ENCODE results near the gene CCDC102A. TPM values are rescaled to one million over a fixed set of nuclear protein-coding genes. Genes with fewer than 3 reads are reported as not detected.

The CCDC102A gene
- total RNA-seq, 6 donors from 2014 or later, result 8.2 to 41.9 (median 16.5) TPM

- ATAC-seq (ENCODE audit: low FRiP score in 2 of 2) (no peak), DNase-seq (no peak)
- TF ChIP-seq POLR2AphosphoS5 (IDR thresholded peaks at IDR 0.05), result no peak
- no peak for TF ChIP-seq POLR2A (IDR thresholded peaks at IDR 0.05)
- no peak for TF ChIP-seq EP300 (IDR thresholded peaks at IDR 0.05)
- TF ChIP-seq CTCF (IDR thresholded peaks at IDR 0.05), result no peak
- Histone ChIP-seq H3K27me3 (no peaks in the 10 kb centered on the region), H3K4me3 (no peak overlapping the region), H3K27ac (no peak overlapping the region), H3K4me1 (peaks cover 12 to 19% (median 14%) of the 10 kb centered on the region in 4 donors), H3K9me3 (no peaks in the 10 kb centered on the region), H3K36me3 (peaks cover 0 to 21% (median 10%) of the 10 kb centered on the region in 4 donors)
- WGBS, 2 donors, result 95 to 97% methylated on average over 6 of the region's 6 CpGs
Observed at GRCh38 chr16:57518922-57519321, 17.4 kb downstream of the CCDC102A start.

- peaks cover 16 to 23% (median 18%) of the 10 kb centered on the region in 4 donors for H3K4me1 ChIP-seq
- WGBS, 2 donors, result 91 to 94% methylated on average over 8 to 13 of the region's 13 CpGs
- H3K9me3 ChIP-seq, result no peaks in the 10 kb centered on the region
- peaks cover 0 to 21% (median 10%) of the 10 kb centered on the region in 4 donors for H3K36me3 ChIP-seq
- DNase-seq (no peak), ATAC-seq (ENCODE audit: low FRiP score in 2 of 2) (no peak)
- TF ChIP-seq POLR2A (IDR thresholded peaks at IDR 0.05) (no peak), EP300 (IDR thresholded peaks at IDR 0.05) (no peak), POLR2AphosphoS5 (IDR thresholded peaks at IDR 0.05) (no peak), CTCF (IDR thresholded peaks at IDR 0.05) (no peak)
- H3K27me3 ChIP-seq, result no peaks in the 10 kb centered on the region
- no peak overlapping the region for H3K4me3 ChIP-seq
- H3K27ac ChIP-seq, result no peak overlapping the region
Observed at GRCh38 chr16:57518520-57518919, 17.9 kb downstream of the CCDC102A start.

- no peaks in the 10 kb centered on the region for H3K9me3 ChIP-seq
- DNase-seq (no peak), ATAC-seq (ENCODE audit: low FRiP score in 2 of 2) (no peak)
- no peak overlapping the region for H3K27ac ChIP-seq
- no peak for TF ChIP-seq POLR2AphosphoS5 (IDR thresholded peaks at IDR 0.05)
- TF ChIP-seq CTCF (IDR thresholded peaks at IDR 0.05), result no peak
- TF ChIP-seq EP300 (IDR thresholded peaks at IDR 0.05), result no peak
- no peak for TF ChIP-seq POLR2A (IDR thresholded peaks at IDR 0.05)
- H3K36me3 ChIP-seq, result peaks cover 0 to 21% (median 10%) of the 10 kb centered on the region in 4 donors
- H3K4me1 ChIP-seq, result peaks cover 16 to 26% (median 23%) of the 10 kb centered on the region in 4 donors
- no peaks in the 10 kb centered on the region for H3K27me3 ChIP-seq
- 94 to 95% methylated on average over 30 to 31 of the region's 31 CpGs for WGBS, 2 donors
- no peak overlapping the region for H3K4me3 ChIP-seq
Observed at GRCh38 chr16:57517397-57518367, 18.7 kb downstream of the CCDC102A start.

GRCh38 chr16:57516773-57517172, 19.6 kb downstream of the CCDC102A start:
- ATAC-seq (ENCODE audit: low FRiP score in 2 of 2) (no peak), DNase-seq (no peak)
- TF ChIP-seq CTCF (IDR thresholded peaks at IDR 0.05) (no peak), POLR2A (IDR thresholded peaks at IDR 0.05) (no peak), EP300 (IDR thresholded peaks at IDR 0.05) (no peak), POLR2AphosphoS5 (IDR thresholded peaks at IDR 0.05) (no peak)
- H3K4me1 ChIP-seq, result peaks cover 16 to 28% (median 23%) of the 10 kb centered on the region in 4 donors
- no peaks in the 10 kb centered on the region for H3K27me3 ChIP-seq
- H3K27ac ChIP-seq, result no peak overlapping the region
- H3K9me3 ChIP-seq, result no peaks in the 10 kb centered on the region
- no peak overlapping the region for H3K4me3 ChIP-seq
- WGBS, 2 donors, result 94 to 98% methylated on average over 3 of the region's 3 CpGs
- peaks cover 0 to 29% (median 10%) of the 10 kb centered on the region in 4 donors for H3K36me3 ChIP-seq

All from upper lobe of left lung (tissue), 6 donors.